DND-41 (cell line): Measurements from ENCODE around the gene MEIS1.

Experiments
- CTCF ChIP-seq: IDR thresholded peaks from 2 replicates; pipeline ENCODE4 v1.5.1; 2012; ENCODE audit warnings: borderline replicate concordance, low read length, moderate library complexity, mild to moderate bottlenecking; ENCODE audit not compliant: poor library complexity, severe bottlenecking; ENCODE audit errors: extremely low read depth
- EZH2 ChIP-seq: IDR thresholded peaks from 3 replicates; pipeline ENCODE4 v1.6.1; 2012; ENCODE audit warnings: borderline replicate concordance, low read depth, mild to moderate bottlenecking, moderate library complexity, low read length, inconsistent platforms; ENCODE audit not compliant: severe bottlenecking

- TF ChIP-seq CTCF (no peak), EZH2 (no peak)
Observed at GRCh38 chr2:66607152-66607551, 172.2 kb downstream of the MEIS1 start.
